Esophagus (tissue), 2 donors: ENCODE measurements around the gene KIN. TPM values are rescaled to one million over a fixed set of nuclear protein-coding genes. Genes with fewer than 3 reads are reported as not detected.
A peak's percentile ranks its signal among the peaks of the same experiment; 100 is the strongest.

ENCODE experiments used
- H3K27ac ChIP-seq, 2 donors: one replicate each; pipeline ENCODE4 v1.5.1; 2013; ENCODE audit warnings: low read depth in 2 of 2, mild to moderate bottlenecking in 2 of 2, inconsistent platforms in 1 of 2, low read length in 1 of 2, moderate library complexity in 1 of 2
- H3K27me3 ChIP-seq, 2 donors: one replicate each; pipeline ENCODE4 v1.6.1; 2013; ENCODE audit warnings: low read length in 2 of 2, control low read depth in 1 of 2, mild to moderate bottlenecking in 1 of 2; ENCODE audit not compliant: insufficient read depth in 2 of 2, control insufficient read depth in 1 of 2
- H3K36me3 ChIP-seq, 2 donors: one replicate each; pipeline ENCODE4 v1.6.1; 2013; ENCODE audit warnings: low read length in 1 of 2; ENCODE audit not compliant: control insufficient read depth in 2 of 2, insufficient read depth in 2 of 2
- H3K4me1 ChIP-seq, 2 donors: one replicate each; pipeline ENCODE4 v1.6.1; 2013; ENCODE audit warnings: low read length in 1 of 2; ENCODE audit not compliant: control insufficient read depth in 2 of 2, insufficient read depth in 2 of 2
- H3K4me3 ChIP-seq, 2 donors: one replicate each; pipeline ENCODE4 v1.5.1; 2013; ENCODE audit warnings: low read length in 2 of 2, mild to moderate bottlenecking in 2 of 2, low read depth in 1 of 2, moderate library complexity in 1 of 2
- H3K9me3 ChIP-seq, 2 donors: one replicate each; pipeline ENCODE4 v1.6.1; 2013; ENCODE audit warnings: mild to moderate bottlenecking in 2 of 2, low read depth in 1 of 2, low read length in 1 of 2, moderate library complexity in 1 of 2; ENCODE audit not compliant: control insufficient read depth in 2 of 2, insufficient read depth in 1 of 2
- WGBS, 2 donors: extraction: QIAGEN DNeasy Blood & Tissue Kit; methylation state at CpG; one replicate each; pipeline ENCODE4 v1.1.7; 2013; 5-methylcytosine and 5-hydroxymethylcytosine counted together
- polyA plus RNA-seq, 2 donors: library from polyadenylated mRNA; stranded (reverse); fragments of 200-250 nt; gene quantifications; one replicate each; pipeline ENCODE4 v1.2.3, GENCODE V29; 2013
- donor health status: healthy with polysubstance abuse.
- donor health status: Bipolar disorder and iron deficiency.

KIN gene, protein sequence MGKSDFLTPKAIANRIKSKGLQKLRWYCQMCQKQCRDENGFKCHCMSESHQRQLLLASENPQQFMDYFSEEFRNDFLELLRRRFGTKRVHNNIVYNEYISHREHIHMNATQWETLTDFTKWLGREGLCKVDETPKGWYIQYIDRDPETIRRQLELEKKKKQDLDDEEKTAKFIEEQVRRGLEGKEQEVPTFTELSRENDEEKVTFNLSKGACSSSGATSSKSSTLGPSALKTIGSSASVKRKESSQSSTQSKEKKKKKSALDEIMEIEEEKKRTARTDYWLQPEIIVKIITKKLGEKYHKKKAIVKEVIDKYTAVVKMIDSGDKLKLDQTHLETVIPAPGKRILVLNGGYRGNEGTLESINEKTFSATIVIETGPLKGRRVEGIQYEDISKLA
- polyA plus RNA-seq = 10 to 100 TPM in 1 of 2 donors, 1 to 10 TPM in 1; 5.9 to 10.6 TPM

DNA sequence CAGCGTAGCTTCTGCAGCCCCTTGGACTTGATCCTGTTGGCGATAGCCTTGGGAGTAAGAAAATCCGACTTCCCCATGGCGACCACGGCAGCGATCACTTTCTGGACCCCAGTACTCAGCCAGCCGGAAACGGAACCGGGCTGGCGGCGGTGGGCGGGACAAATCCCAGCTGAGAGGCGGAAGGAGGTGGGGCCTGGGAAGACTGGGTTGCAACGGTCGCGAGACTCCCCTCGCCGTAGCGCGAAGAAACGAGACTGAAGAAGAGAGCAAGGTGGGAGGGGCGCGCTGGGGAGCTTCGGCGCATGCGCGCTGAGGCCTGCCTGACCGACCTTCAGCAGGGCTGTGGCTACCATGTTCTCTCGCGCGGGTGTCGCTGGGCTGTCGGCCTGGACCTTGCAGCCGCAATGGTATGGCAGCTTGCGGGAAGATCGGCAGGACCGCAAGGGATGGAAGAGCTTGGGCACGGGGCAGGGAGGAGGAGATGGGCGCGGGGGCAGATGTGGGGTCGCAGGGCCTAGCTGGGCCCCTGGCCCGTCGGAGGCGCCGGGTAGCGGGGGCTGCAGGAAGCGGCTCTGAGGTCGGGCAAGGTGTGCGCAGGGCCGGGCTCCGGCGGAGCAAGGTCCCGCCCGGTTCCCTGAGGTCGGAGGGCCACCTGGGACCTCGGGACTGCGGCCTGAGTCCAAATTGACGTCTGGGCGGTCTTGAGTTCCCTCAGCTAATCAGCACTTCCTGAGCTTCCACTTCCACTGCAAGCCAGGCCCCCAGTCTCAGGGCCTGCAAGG lies at the start of gene KIN, which contains the start of gene ATP5F1C:
Gene KIN, minus strand, starts transcription at position 137 of the 782 bp plus-strand sequence. Its CDS starts 60 bp downstream, at position 77.
Gene ATP5F1C, plus strand, starts transcription at position 321 of the 782 bp plus-strand sequence. Its CDS starts 31 bp downstream, at position 352.
- H3K4me3 ChIP-seq = peak within 1 kb of the TSS; percentile 91 to 100
- no peaks in the 10 kb centered on the region for H3K36me3 ChIP-seq
- no peaks in the 10 kb centered on the region for H3K9me3 ChIP-seq
- no peaks in the 10 kb centered on the region for H3K27me3 ChIP-seq
- H3K4me1 ChIP-seq = peaks cover 2% of the 10 kb centered on the region in 2 donors
- peak within 1 kb of the TSS; percentile 66 to 85 for H3K27ac ChIP-seq
- 1% methylated on average over 51 to 59 of the region's 59 CpGs for whole genome bisulfite sequencing, 2 donors

DNA sequence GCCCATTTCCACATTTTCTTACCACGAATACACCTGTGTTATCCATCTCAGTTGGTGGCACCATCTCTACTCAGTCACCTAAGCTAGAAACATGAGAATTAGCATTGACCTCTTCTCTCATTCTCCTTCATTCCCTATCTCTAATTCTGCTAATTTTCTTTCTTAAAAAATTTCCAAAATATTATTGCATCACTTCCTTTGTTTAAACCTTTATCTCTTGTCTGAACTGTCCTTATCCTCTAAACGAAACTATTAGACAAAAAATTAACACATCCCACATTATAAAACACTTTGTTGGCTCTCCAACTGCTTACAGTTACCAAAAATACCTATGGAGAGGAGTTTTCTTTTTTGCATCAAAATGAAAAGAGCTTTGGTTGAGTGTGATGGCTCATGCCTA lies 48.8 kb upstream of the KIN start:
- no peaks in the 10 kb centered on the region for H3K36me3 ChIP-seq
- no peaks in the 10 kb centered on the region for H3K4me1 ChIP-seq
- H3K9me3 ChIP-seq = no peaks in the 10 kb centered on the region
- H3K27ac ChIP-seq = no peak overlapping the region
- WGBS, 2 donors = 94 to 95% methylated on average over 2 of the region's 2 CpGs
- no peak overlapping the region for H3K4me3 ChIP-seq
- H3K27me3 ChIP-seq = no peaks in the 10 kb centered on the region

DNA sequence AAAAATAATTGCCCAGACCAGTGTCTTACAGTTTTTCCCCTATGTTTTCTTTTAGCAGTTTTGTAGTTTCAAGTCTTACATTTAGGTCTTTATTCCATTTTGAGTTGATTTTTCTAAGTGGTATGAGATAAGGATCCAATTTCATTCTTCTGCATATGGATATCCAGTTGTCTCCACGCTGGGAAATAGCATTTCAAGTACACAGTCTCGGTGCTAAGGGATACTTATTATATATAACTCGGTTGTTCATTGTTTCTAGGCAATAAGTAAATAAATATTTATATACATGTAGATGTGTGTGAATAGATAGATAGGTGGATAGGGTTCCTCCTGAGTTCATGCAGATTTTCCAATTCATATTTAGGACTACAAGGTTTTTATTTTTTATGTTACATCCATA lies 46.5 kb upstream of the KIN start:
- 89 to 93% methylated on average over 3 of the region's 3 CpGs for WGBS, 2 donors
- H3K27me3 ChIP-seq = no peaks in the 10 kb centered on the region
- H3K9me3 ChIP-seq = no peaks in the 10 kb centered on the region

DNA sequence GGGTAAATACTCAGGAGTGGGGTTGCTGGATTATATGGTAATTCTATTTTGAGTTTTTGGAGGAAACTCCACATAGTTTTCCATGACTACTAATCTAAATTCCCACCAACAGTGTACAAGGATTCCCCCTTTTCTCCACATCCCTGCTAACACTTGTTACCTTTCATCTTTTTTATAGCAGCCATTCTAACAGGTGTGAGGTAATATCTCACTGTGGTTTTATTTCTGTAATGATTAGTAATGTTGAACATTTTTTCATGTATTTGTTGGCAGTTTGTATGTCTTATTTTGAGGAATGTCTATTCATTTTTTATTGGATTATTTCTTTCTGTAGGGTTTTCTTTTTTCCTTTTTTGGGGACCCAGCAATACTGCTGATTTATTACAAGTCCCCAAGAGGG lies 45.4 kb upstream of the KIN start:
- no peaks in the 10 kb centered on the region for H3K27me3 ChIP-seq
- H3K4me1 ChIP-seq = no peaks in the 10 kb centered on the region
- no peaks in the 10 kb centered on the region for H3K36me3 ChIP-seq
- no peak overlapping the region for H3K27ac ChIP-seq
- H3K4me3 ChIP-seq = no peak overlapping the region
- no peaks in the 10 kb centered on the region for H3K9me3 ChIP-seq

More for the DNA sequence above, 46.5 kb upstream of the KIN start:
- Histone ChIP-seq H3K4me3 (no peak overlapping the region), H3K36me3 (no peaks in the 10 kb centered on the region), H3K27ac (no peak overlapping the region), H3K4me1 (no peaks in the 10 kb centered on the region)

DNA sequence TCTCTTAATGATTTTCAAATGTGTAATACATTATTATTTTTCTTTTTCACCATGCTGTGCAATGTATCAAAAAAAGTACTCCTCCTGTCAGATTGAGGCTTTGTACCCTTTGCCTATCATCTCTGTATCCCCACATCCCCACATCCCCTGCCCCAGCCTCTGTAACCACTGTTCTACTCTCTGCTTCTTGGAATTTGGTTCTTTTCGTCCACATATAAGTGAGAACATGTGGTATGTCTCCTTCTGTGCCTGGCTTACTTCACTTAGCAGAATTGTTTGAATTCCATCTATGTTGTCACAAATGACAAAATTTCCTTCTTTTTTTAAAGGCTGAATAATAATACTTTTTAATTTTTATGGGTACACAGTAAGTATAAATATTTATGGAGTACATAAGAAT lies 44.3 kb upstream of the KIN start:
- Histone ChIP-seq H3K4me1 (no peaks in the 10 kb centered on the region), H3K36me3 (no peaks in the 10 kb centered on the region), H3K27me3 (no peaks in the 10 kb centered on the region), H3K27ac (no peak overlapping the region), H3K9me3 (no peaks in the 10 kb centered on the region), H3K4me3 (no peak overlapping the region)
- 83 to 89% methylated on average over 1 of the region's 1 CpG for WGBS, 2 donors

DNA sequence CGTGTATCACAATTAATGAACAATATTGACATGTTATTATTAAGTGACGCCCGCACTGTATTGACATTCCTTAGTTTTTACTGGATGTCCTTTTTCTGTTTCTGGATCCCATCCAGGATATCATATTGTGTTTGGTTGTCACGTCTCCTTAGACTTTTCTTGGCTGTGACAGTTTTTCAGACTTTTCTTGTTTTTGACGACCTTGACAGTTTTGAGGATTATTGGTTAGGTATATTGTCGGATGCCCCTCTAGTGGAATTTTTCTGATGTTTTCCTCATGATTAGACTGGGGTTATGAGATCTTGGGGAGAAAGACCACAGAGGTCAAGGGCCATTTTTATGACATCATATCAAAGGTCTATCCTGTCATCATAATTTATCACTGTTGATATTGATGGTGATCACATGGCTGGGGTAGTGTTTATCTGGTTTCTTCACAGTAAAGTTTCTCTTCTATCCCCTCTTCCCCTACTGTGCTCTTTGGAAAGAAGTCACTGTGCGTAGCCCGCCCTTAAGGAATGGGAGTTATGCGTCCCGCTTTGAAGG lies 41.6 kb upstream of the KIN start:
- no peak overlapping the region for H3K27ac ChIP-seq
- peaks cover 0 to 2% of the 10 kb centered on the region in 2 donors for H3K36me3 ChIP-seq
- H3K4me1 ChIP-seq = no peaks in the 10 kb centered on the region
- H3K4me3 ChIP-seq = no peak overlapping the region
- no peaks in the 10 kb centered on the region for H3K9me3 ChIP-seq
- no peaks in the 10 kb centered on the region for H3K27me3 ChIP-seq
- WGBS, 2 donors = 88 to 94% methylated on average over 10 of the region's 10 CpGs

DNA sequence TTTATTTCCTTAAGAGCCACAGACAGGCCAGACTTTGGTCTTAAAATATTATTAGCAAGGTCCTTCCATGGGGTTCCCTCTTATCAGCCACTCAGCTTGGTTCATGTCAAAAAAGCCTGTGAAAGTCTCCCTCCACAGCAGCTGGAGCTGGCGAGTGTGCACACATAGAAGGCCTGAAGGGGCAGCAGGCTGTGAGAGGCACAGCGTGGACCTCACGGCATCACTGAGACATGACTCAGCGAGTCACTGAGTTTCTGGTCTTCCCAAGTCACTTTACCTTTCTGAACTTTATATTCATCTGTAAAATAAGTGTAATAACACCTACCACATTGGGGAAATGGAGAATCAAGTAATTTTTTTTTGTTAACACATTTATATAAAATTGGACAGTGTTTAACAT lies 39.2 kb upstream of the KIN start:
- no peaks in the 10 kb centered on the region for H3K9me3 ChIP-seq
- no peaks in the 10 kb centered on the region for H3K27me3 ChIP-seq
- H3K36me3 ChIP-seq = peaks cover 0 to 2% of the 10 kb centered on the region in 2 donors
- H3K4me3 ChIP-seq = no peak overlapping the region
- H3K4me1 ChIP-seq = no peaks in the 10 kb centered on the region
- 82 to 91% methylated on average over 4 of the region's 4 CpGs for WGBS, 2 donors
- no peak overlapping the region for H3K27ac ChIP-seq

DNA sequence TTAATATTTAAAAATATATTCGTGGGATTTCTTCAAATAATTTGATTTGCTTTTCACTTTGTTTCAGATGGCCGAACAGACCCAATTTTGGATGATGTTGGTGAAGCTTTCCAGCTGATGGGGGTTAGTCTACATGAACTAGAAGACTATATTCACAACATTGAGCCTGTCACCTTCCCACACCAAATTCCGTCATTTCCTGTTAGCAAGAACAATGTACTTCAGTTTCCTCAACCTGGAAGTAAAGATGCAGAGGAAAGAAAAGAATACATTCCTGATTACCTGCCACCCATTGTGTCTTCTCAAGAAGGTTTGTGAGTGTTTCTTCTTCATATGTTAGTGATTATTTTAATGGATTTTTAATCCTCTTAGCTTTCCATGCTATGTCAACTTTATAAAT lies 36.5 kb upstream of the KIN start:
- Histone ChIP-seq H3K27ac (no peak overlapping the region), H3K27me3 (no peaks in the 10 kb centered on the region), H3K4me1 (no peaks in the 10 kb centered on the region), H3K36me3 (peaks cover 0 to 2% of the 10 kb centered on the region in 2 donors), H3K9me3 (no peaks in the 10 kb centered on the region), H3K4me3 (no peak overlapping the region)
- WGBS, 2 donors = 84 to 91% methylated on average over 3 of the region's 3 CpGs

DNA sequence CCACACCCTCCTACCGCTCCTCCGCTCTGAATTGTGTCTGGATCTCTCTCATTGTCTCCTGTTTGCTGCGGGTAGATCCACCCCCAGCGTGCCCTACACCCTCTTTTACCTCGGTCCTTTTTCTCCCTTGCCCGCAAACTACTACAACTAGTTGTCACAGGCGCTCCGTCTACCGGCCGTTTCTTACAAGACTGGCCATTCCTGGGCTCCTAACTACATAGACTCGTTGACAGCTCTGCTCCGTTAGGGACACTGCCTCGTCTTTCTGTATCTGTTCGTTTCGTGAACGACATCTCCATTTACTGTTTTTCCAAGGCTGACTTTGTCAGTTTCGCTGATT lies 31.3 kb upstream of the KIN start:
- Histone ChIP-seq H3K4me1 (peaks cover 0 to 2% of the 10 kb centered on the region in 2 donors), H3K27me3 (no peaks in the 10 kb centered on the region), H3K9me3 (no peaks in the 10 kb centered on the region), H3K36me3 (no peaks in the 10 kb centered on the region), H3K4me3 (peak overlapping the region; percentile 95 to 99), H3K27ac (no peak overlapping the region)
- WGBS, 2 donors = 1% methylated on average over 17 of the region's 17 CpGs
